ENCODE results near the gene ITGA4.
"Not testable (repeated sequence)": the region's sequence is repeated elsewhere in the genome, so short reads cannot be mapped to it uniquely, and the experiment has no call there.

ITGA4 gene

DNA sequence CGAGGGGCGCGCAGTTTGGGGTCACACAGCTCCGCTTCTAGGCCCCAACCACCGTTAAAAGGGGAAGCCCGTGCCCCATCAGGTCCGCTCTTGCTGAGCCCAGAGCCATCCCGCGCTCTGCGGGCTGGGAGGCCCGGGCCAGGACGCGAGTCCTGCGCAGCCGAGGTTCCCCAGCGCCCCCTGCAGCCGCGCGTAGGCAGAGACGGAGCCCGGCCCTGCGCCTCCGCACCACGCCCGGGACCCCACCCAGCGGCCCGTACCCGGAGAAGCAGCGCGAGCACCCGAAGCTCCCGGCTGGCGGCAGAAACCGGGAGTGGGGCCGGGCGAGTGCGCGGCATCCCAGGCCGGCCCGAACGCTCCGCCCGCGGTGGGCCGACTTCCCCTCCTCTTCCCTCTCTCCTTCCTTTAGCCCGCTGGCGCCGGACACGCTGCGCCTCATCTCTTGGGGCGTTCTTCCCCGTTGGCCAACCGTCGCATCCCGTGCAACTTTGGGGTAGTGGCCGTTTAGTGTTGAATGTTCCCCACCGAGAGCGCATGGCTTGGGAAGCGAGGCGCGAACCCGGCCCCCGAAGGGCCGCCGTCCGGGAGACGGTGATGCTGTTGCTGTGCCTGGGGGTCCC lies at the start of gene ITGA4:
TSS of gene ITGA4 (plus strand) at position 266 of the 620 bp plus-strand sequence. CDS start at position 535, 269 bp downstream.
- peak; percentile 89 for DNase-seq

- DNase-seq: no peak
Measured at GRCh38 chr2:181408861-181409260, 48.3 kb upstream of the ITGA4 start.

GRCh38 chr2:181411105-181411849 lies 45.9 kb upstream of the ITGA4 start:
- DNase-seq: no peak

DNA sequence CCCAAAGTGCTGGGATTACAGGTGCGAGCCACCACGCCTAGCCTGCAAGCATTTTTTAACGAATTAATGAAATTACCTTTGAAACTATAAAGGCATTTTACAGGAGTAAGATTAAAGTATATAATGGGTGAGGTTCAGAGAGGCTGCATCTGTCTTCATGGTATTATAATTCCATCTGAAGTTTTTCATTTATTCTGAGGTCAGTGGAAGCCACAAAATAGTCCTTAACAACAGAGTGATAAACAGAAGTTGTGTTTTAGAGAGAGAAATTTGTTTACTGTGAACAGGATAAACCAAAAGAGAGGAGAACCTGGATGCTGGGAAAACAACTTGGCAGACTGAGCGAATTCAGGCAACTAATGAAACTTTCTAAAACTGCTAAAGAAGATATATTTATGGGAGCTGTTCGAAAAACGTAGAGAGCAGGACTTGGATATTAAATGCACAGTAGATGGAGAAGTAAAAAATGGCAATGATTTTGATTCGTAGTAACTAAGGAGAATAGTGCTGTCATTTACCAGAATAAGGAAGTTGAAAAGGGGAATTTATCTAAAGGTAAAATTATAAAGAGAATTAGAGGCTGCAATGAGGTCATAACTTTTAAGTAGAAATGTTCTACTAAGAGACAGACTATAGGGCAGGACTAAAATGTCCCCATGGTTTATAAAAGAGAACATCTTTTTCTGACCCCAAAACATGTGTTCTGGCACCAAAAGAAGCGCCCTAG lies 37.9 kb upstream of the ITGA4 start:
- no peak for DNase-seq

GRCh38 chr2:181420259-181421130 lies 36.7 kb upstream of the ITGA4 start:
- no peak for DNase-seq

DNA sequence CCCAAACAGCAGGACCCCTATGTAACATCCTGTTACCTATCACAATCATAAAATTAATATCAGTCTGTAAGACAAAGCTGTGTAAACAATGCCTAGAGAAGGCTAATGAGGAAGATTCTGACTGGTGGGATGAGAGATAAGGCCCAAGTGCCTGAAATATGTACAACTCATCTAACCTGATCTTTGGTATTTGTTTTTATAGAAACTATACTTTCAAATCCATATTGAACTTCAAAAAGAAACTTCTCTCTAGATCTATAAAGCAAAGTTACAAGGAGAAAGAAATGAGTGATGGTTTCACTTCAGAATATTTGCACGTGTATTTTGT lies 36.1 kb upstream of the ITGA4 start:
- DNase-seq: no peak

GRCh38 chr2:181421464-181421863 lies 35.7 kb upstream of the ITGA4 start:
- DNase-seq: no peak

DNA sequence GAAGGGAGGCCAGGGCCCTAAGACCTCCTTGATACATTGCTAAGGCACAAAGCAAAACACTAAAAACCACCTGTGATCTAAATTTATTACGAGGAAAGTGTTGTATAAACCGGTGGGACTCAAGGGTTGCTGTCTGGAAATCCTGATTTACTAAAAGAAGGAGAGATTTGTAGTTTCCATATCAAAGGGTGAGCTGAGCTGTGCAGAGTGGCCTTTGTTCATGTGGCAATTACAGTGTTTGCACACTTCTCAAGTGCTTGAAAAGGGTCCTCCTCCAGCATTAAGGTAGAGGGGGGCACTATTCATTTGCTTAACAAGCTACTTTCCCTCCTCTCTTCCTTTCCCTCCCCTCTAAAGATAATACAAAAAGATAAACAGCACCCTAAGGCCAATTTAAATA lies 30.5 kb upstream of the ITGA4 start:
- no peak for DNase-seq

- no peak for DNase-seq
Measured at GRCh38 chr2:181430406-181431118, 26.6 kb upstream of the ITGA4 start.

GRCh38 chr2:181431674-181432073 lies 25.5 kb upstream of the ITGA4 start:
- no peak for DNase-seq

DNA sequence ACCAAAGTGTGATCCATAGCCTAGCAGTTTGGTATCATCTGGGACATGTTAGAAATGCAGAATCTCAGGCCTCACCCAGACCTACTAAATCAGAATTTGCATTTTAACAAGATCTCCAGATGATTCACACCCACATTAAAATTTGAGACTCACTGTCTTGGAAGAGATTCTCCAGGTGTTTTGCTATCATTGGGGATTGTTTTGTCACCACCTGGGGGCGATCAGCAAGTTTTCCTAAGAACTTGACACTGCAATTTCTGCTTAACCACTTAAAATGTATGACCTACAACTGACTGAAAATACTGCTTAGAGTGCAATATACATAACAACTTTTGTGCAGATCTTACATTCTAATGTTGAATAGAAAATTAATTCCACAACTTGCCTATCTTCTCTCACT lies 18.9 kb upstream of the ITGA4 start:
- no peak for DNase-seq

- no peak for DNase-seq
Measured at GRCh38 chr2:181440344-181440743, 16.8 kb upstream of the ITGA4 start.

DNA sequence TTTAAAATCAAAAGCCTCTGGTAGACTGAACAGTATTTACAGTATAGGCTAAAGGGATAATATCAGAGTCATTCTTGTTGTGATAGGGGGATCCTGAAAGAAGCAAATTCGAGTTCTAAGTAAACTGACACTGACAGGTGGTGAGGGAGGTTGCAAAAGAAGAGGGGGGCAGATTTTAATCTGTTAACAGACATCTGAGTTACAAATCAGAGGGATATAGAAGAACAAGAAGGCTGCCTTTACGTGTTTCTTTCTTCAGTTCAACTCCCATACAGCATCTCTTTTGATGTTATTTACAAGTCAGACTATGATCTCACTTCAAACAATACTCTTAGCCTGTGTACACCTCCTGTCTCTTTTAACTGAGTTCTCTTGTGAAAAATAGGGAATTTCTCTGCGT lies 16.3 kb upstream of the ITGA4 start:
- DNase-seq: no peak

- DNase-seq: no peak
Measured at GRCh38 chr2:181441670-181442069, 15.5 kb upstream of the ITGA4 start.

GRCh38 chr2:181444654-181445053 lies 12.5 kb upstream of the ITGA4 start:
- DNase-seq: no peak

GRCh38 chr2:181446985-181447384 lies 10.2 kb upstream of the ITGA4 start:
- no peak for DNase-seq

DNA sequence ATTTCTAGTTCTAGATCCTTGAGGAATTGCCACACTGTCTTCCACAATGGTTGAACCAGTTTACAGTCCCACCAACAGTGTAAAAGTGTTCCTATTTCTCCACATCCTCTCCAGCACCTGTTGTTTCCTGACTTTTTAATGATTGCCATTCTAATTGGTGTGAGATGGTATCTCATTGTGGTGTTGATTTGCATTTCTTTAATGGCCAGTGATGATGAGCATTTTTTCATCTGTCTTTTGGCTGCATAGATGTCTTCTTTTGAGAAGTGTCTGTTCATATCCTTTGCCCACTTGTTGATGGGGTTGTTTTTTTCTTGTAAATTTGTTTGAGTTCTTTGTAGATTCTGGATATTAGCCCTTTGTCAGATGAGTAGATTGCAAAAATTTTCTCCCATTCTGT lies 7.9 kb upstream of the ITGA4 start:
- DNase-seq: not testable (repeated sequence)

GRCh38 chr2:181454686-181455450 lies 2.3 kb upstream of the ITGA4 start:
- DNase-seq: no peak

GRCh38 chr2:181456660-181457120 lies 496 bp upstream of the ITGA4 start:
- DNase-seq: peak; percentile 68

- DNase-seq: peak; percentile 64
Measured at GRCh38 chr2:181457741-181458425, 697 bp downstream of the ITGA4 start.

DNA sequence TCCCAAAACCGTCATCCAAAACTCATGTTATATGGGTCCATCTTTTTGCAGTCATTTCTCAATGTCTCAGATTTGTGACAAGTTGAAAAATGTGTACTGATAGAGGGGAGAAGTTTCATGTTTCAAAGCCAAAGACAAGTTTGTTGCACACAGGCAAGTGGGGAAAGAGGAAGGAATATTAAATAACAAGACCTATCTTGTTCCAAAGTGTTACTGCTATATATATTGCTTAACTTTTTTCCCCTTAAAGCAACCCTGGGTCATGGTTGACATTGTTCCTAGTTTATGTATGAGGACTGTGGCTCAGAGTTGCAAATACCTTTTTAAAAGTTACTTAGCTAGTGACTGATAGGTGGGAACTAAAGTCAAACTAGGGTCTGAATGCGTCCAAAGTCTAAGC lies 1.7 kb downstream of the ITGA4 start:
- no peak for DNase-seq
